ENCODE data around the gene PMS2.

The PMS2 gene

GRCh38 chr7:6035686-6036085 lies 26.8 kb upstream of the PMS2 start (continued):
- TF ChIP-seq ZNF354C (tag by site-specific recombination; IDR thresholded peaks at IDR 0.05; ENCODE audit: borderline replicate concordance, low read depth) (no peak), ZNF645 (tag by site-specific recombination; IDR thresholded peaks at IDR 0.05) (no peak), ZNF48 (tag by site-specific recombination; IDR thresholded peaks at IDR 0.05) (no peak), HOXA7 (CRISPR knock-in tag; IDR thresholded peaks at IDR 0.05; ENCODE audit: borderline replicate concordance) (no peak), HIC1 (tag by site-specific recombination; IDR thresholded peaks at IDR 0.05) (no peak), ZNF544 (tag by site-specific recombination; IDR thresholded peaks at IDR 0.05) (no peak), ZNF629 (tag by site-specific recombination; IDR thresholded peaks at IDR 0.05) (no peak), PATZ1 (tag by site-specific recombination; IDR thresholded peaks at IDR 0.05) (no peak), ZBTB1 (tag by site-specific recombination; IDR thresholded peaks at IDR 0.05) (no peak)

GRCh38 chr7:6035165-6035564 lies 26.3 kb upstream of the PMS2 start:
- Histone ChIP-seq H3K4me3 (ENCODE audit: low read depth, low read length) (no peak overlapping the region), H3K36me3 (ENCODE audit: control insufficient read depth in 2 of 2, insufficient read depth in 1 of 2, low read length in 2 of 2) (peaks cover 48 to 82% of the 10 kb centered on the region in 2 experiments), H3K27ac (ENCODE audit: extremely low read depth, low read depth, low read length) (no peak overlapping the region), H3K9me3 (ENCODE audit: control insufficient read depth, insufficient read depth, low read depth, low read length) (no peaks in the 10 kb centered on the region), H3K4me1 (ENCODE audit: control insufficient read depth, insufficient read depth, low read length) (no peaks in the 10 kb centered on the region)
- CTCF ChIA-PET: no interaction called here
- no peak for TF ChIP-seq ZNF114 (tag by site-specific recombination; IDR thresholded peaks at IDR 0.05)
- TF ChIP-seq ZNF521 (tag by site-specific recombination; IDR thresholded peaks at IDR 0.05): no peak
- TF ChIP-seq ZNF843 (tag by site-specific recombination; IDR thresholded peaks at IDR 0.05): no peak
- TF ChIP-seq ZNF677 (tag by site-specific recombination; IDR thresholded peaks at IDR 0.05): no peak
- no peak for TF ChIP-seq KLF7 (tag by site-specific recombination; IDR thresholded peaks at IDR 0.05; ENCODE audit: borderline replicate concordance)
- no peak for TF ChIP-seq ZNF274 (IDR thresholded peaks at IDR 0.05; ENCODE audit: low read length)
- TF ChIP-seq ZNF274 (tag by site-specific recombination; IDR thresholded peaks at IDR 0.05; ENCODE audit: borderline replicate concordance): no peak
- no peak for TF ChIP-seq OVOL3 (tag by site-specific recombination; IDR thresholded peaks at IDR 0.05)
- TF ChIP-seq ZNF174 (tag by site-specific recombination; IDR thresholded peaks at IDR 0.05): no peak
- TF ChIP-seq ZNF660 (tag by site-specific recombination; IDR thresholded peaks at IDR 0.05): no peak
- TF ChIP-seq ZSCAN4 (tag by site-specific recombination; IDR thresholded peaks at IDR 0.05): no peak
- TF ChIP-seq ZNF596 (tag by site-specific recombination; IDR thresholded peaks at IDR 0.05): no peak
- no peak for TF ChIP-seq REST (tag by site-specific recombination; IDR thresholded peaks at IDR 0.05)
- no peak for TF ChIP-seq ZNF24 (tag by site-specific recombination; IDR thresholded peaks at IDR 0.05)
- TF ChIP-seq INSM2 (tag by site-specific recombination; IDR thresholded peaks at IDR 0.05): no peak
- POLR2A ChIA-PET: interaction anchor here (0.5 kb wide), 1 partner anchor 14 kb away, joined by 3 read pairs; no protein-coding TSS in a partner anchor
